GM12878 (cell line): ENCODE results near the gene MICAL3.

Experiments
- CHD4 ChIP-seq: fragments of 200-600 bp; sonication (generic); IDR thresholded peaks from 2 replicates; pipeline ENCODE4 v1.6.1; 2016; ENCODE audit warnings: mild to moderate bottlenecking
- DPF2 ChIP-seq: fragments of 450-650 bp; IDR thresholded peaks from 2 replicates; pipeline ENCODE4 v1.6.1; 2017; ENCODE audit warnings: mild to moderate bottlenecking
- EZH2 ChIP-seq: IDR thresholded peaks from 2 replicates; pipeline ENCODE4 v1.6.1; 2012; ENCODE audit warnings: low read depth, mild to moderate bottlenecking, control low read depth, inconsistent platforms, low read length, borderline replicate concordance; ENCODE audit not compliant: control insufficient read depth
- FOXM1 ChIP-seq: IDR thresholded peaks from 2 replicates; pipeline ENCODE4 v1.6.1; 2012; ENCODE audit warnings: low read depth, mild to moderate bottlenecking, inconsistent platforms, low read length, moderate library complexity
- GABPA ChIP-seq: IDR thresholded peaks from 2 replicates; pipeline ENCODE4 v1.6.1; 2014; ENCODE audit warnings: antibody characterized with exemption, low read depth, mild to moderate bottlenecking, inconsistent platforms
- JUND ChIP-seq: IDR thresholded peaks from 2 replicates; pipeline ENCODE4 v1.6.1; 2012; ENCODE audit warnings: low read depth, mild to moderate bottlenecking, low read length, improper control_type of control experiment, moderate library complexity
- NR2C2 ChIP-seq: IDR thresholded peaks from 2 replicates; pipeline ENCODE4 v1.6.1; 2011; ENCODE audit warnings: borderline replicate concordance, low read depth; ENCODE audit not compliant: control insufficient read depth, insufficient read length
- NR2F1 ChIP-seq: fragments of 450-650 bp; conservative IDR thresholded peaks from 2 replicates; pipeline ENCODE4 v1.6.1; 2017; ENCODE audit warnings: mild to moderate bottlenecking
- POLR2A ChIP-seq: IDR thresholded peaks from 2 replicates; pipeline ENCODE4 v1.6.1; 2011; ENCODE audit warnings: low read depth, mild to moderate bottlenecking, low read length
- POLR2AphosphoS5 ChIP-seq: IDR thresholded peaks from 2 replicates; pipeline ENCODE4 v1.6.1; 2011; ENCODE audit warnings: mild to moderate bottlenecking, low read length, inconsistent platforms
- SMARCA5 ChIP-seq: fragments of 450-650 bp; IDR thresholded peaks from 2 replicates; pipeline ENCODE4 v1.6.1; 2017; ENCODE audit warnings: mild to moderate bottlenecking
- SPI1 ChIP-seq: IDR thresholded peaks from 2 replicates; pipeline ENCODE4 v1.6.1; 2011; ENCODE audit warnings: low read depth, mild to moderate bottlenecking, low read length, moderate library complexity, borderline replicate concordance; ENCODE audit not compliant: insufficient read depth
- SUZ12 ChIP-seq: fragments of 200-600 bp; sonication (generic); IDR thresholded peaks from one replicate; pipeline ENCODE4 v1.6.1; 2018; ENCODE audit warnings: antibody characterized with exemption, mild to moderate bottlenecking; ENCODE audit not compliant: unreplicated experiment

GRCh38 chr22:17866127-17866526, 158.2 kb downstream of the MICAL3 start:
- TF ChIP-seq DPF2 (no peak), NR2F1 (no peak), GABPA (no peak), POLR2AphosphoS5 (no peak), JUND (no peak), FOXM1 (no peak), EZH2 (no peak), CHD4 (no peak), SPI1 (no peak), NR2C2 (no peak), POLR2A (no peak), SMARCA5 (no peak), SUZ12 (no peak)
